Osteoblast (primary cell): Measurements from ENCODE around the gene SPEN. TPM values are rescaled to one million over a fixed set of nuclear protein-coding genes. Genes with fewer than 3 reads are reported as not detected.
A peak's percentile ranks its signal among the peaks of the same experiment; 100 is the strongest.

Source experiments
- DNase-seq: peaks from one replicate; pipeline ENCODE4 v3.0.0; 2011; ENCODE audit warnings: low spot score, mixed read lengths; ENCODE audit not compliant: insufficient read length; ENCODE audit errors: missing footprints
- H2AFZ ChIP-seq: 2 replicates; pipeline ENCODE4 v1.6.0; 2011; ENCODE audit warnings: mild to moderate bottlenecking, low read length
- H3K27ac ChIP-seq: 2 replicates; pipeline ENCODE4 v1.5.1; 2011; ENCODE audit warnings: mild to moderate bottlenecking, low read depth, low read length, moderate library complexity
- H3K27me3 ChIP-seq: 2 replicates; pipeline ENCODE4 v1.6.0; 2012; ENCODE audit warnings: mild to moderate bottlenecking, control low read depth, inconsistent platforms, low read length, moderate library complexity; ENCODE audit not compliant: insufficient read depth
- H3K36me3 ChIP-seq: 2 replicates; pipeline ENCODE4 v1.5.1; 2011; ENCODE audit warnings: mild to moderate bottlenecking, low read length, control low read depth, moderate library complexity; ENCODE audit not compliant: insufficient read depth
- H3K4me1 ChIP-seq: 2 replicates; pipeline ENCODE4 v1.5.1; 2011; ENCODE audit warnings: mild to moderate bottlenecking, low read length, control low read depth, moderate library complexity; ENCODE audit not compliant: insufficient read depth
- H3K4me2 ChIP-seq: 2 replicates; pipeline ENCODE4 v1.6.0; 2011; ENCODE audit warnings: mild to moderate bottlenecking, low read length; ENCODE audit not compliant: insufficient read depth
- H3K4me3 ChIP-seq: fragments of 200-600 bp; sonication (generic); 3 replicates; pipeline ENCODE4 v1.5.1; 2012; ENCODE audit warnings: mild to moderate bottlenecking, low read length, inconsistent platforms; ENCODE audit not compliant: insufficient read depth
- H3K79me2 ChIP-seq: 2 replicates; pipeline ENCODE4 v1.6.0; 2012; ENCODE audit warnings: mild to moderate bottlenecking, low read length, control low read depth, inconsistent platforms; ENCODE audit not compliant: insufficient read depth
- H3K9me3 ChIP-seq: 2 replicates; pipeline ENCODE4 v1.5.1; 2011; ENCODE audit warnings: low read depth, low read length, control low read depth
- H4K20me1 ChIP-seq: 2 replicates; pipeline ENCODE4 v1.6.0; 2012; ENCODE audit warnings: mild to moderate bottlenecking, low read length, control low read depth; ENCODE audit not compliant: insufficient read depth
- total RNA-seq: library from RNA; depleted of rRNA; stranded (reverse); fragments of >200 nt; gene quantifications from 2 replicates; pipeline ENCODE4 v1.2.3, GENCODE V29; 2012
- TF ChIP-seq, protein P1 (sequence below): IDR thresholded peaks from 2 replicates; pipeline ENCODE4 v1.5.1; 2011; ENCODE audit warnings: mild to moderate bottlenecking, low read depth, low read length, moderate library complexity; ENCODE audit errors: extremely low read depth

The SPEN gene
- total RNA-seq, 1 donor: 21.0 TPM

- peaks cover 17% of the 10 kb centered on the region for H4K20me1 ChIP-seq
- peaks cover 91% of the 10 kb centered on the region for H3K79me2 ChIP-seq
- H3K27ac ChIP-seq: peak overlapping the region; percentile 24
- TF ChIP-seq, protein P1, sequence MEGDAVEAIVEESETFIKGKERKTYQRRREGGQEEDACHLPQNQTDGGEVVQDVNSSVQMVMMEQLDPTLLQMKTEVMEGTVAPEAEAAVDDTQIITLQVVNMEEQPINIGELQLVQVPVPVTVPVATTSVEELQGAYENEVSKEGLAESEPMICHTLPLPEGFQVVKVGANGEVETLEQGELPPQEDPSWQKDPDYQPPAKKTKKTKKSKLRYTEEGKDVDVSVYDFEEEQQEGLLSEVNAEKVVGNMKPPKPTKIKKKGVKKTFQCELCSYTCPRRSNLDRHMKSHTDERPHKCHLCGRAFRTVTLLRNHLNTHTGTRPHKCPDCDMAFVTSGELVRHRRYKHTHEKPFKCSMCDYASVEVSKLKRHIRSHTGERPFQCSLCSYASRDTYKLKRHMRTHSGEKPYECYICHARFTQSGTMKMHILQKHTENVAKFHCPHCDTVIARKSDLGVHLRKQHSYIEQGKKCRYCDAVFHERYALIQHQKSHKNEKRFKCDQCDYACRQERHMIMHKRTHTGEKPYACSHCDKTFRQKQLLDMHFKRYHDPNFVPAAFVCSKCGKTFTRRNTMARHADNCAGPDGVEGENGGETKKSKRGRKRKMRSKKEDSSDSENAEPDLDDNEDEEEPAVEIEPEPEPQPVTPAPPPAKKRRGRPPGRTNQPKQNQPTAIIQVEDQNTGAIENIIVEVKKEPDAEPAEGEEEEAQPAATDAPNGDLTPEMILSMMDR: no peak
- H2AFZ ChIP-seq: no peak overlapping the region
- no peak overlapping the region for H3K4me2 ChIP-seq
- DNase-seq: no peak
- H3K4me1 ChIP-seq: peaks cover 32% of the 10 kb centered on the region
- H3K27me3 ChIP-seq: no peaks in the 10 kb centered on the region
- no peak overlapping the region for H3K4me3 ChIP-seq
- no peaks in the 10 kb centered on the region for H3K9me3 ChIP-seq
- no peaks in the 10 kb centered on the region for H3K36me3 ChIP-seq
Observed at GRCh38 chr1:15852828-15853302, 5.4 kb downstream of the SPEN start.

DNA sequence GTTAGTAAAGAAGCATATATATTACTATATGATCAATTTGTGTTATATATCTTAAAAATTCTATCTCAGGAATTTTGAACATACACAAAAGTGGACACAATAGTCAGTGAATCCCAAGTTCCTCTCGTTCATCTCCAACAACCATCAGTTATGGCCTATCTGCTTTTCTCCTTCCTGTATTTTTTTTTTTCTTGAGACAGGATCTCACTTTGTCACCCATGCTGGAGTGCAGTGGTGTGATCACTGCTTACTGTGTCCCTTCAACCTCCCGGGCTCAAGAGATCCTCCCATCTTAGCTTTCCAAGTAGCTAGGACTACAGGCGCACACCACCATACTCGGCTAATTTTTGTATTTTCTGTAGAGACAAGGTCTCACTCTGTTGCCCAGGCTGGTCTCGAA, 9.4 kb downstream of the SPEN start:
- TF ChIP-seq, protein P1: no peak
- Histone ChIP-seq H2AFZ (no peak overlapping the region), H3K27ac (no peak overlapping the region), H3K79me2 (peaks cover 88% of the 10 kb centered on the region), H3K4me3 (no peak overlapping the region), H3K4me1 (peaks cover 12% of the 10 kb centered on the region), H3K36me3 (no peaks in the 10 kb centered on the region), H3K27me3 (no peaks in the 10 kb centered on the region), H3K9me3 (no peaks in the 10 kb centered on the region), H3K4me2 (no peak overlapping the region), H4K20me1 (peaks cover 16% of the 10 kb centered on the region)
- no peak for DNase-seq

GRCh38 chr1:15858069-15858670, 10.7 kb downstream of the SPEN start:
- H3K36me3 ChIP-seq: no peaks in the 10 kb centered on the region
- no peak overlapping the region for H3K4me2 ChIP-seq
- DNase-seq: no peak
- H3K4me3 ChIP-seq: no peak overlapping the region
- no peak overlapping the region for H3K27ac ChIP-seq
- no peak overlapping the region for H2AFZ ChIP-seq
- H3K9me3 ChIP-seq: no peaks in the 10 kb centered on the region
- TF ChIP-seq, protein P1: no peak
- H3K4me1 ChIP-seq: peaks cover 2% of the 10 kb centered on the region
- peaks cover 87% of the 10 kb centered on the region for H3K79me2 ChIP-seq
- no peaks in the 10 kb centered on the region for H3K27me3 ChIP-seq
- peaks cover 7% of the 10 kb centered on the region for H4K20me1 ChIP-seq

- Histone ChIP-seq H4K20me1 (peaks cover 11% of the 10 kb centered on the region), H3K4me1 (peaks cover 2% of the 10 kb centered on the region)
Observed at GRCh38 chr1:15858672-15859372, 11.3 kb downstream of the SPEN start.

More at GRCh38 chr1:15858672-15859372, 11.3 kb downstream of the SPEN start:
- Histone ChIP-seq H3K27ac (no peak overlapping the region), H3K4me2 (no peak overlapping the region), H3K9me3 (no peaks in the 10 kb centered on the region), H3K36me3 (no peaks in the 10 kb centered on the region), H3K4me3 (no peak overlapping the region), H2AFZ (no peak overlapping the region), H3K27me3 (no peaks in the 10 kb centered on the region), H3K79me2 (peaks cover 87% of the 10 kb centered on the region)
- TF ChIP-seq, protein P1: no peak
- no peak for DNase-seq
